HepG2 (cell line): ENCODE measurements around the gene NOL4L. TPM values are rescaled to one million over a fixed set of nuclear protein-coding genes. Genes with fewer than 3 reads are reported as not detected.

ENCODE experiments used
- ARNTL ChIP-seq: sonication (generic); formaldehyde crosslinking; IDR thresholded peaks from 2 replicates; pipeline ENCODE4 v1.4.0; 2020; ENCODE audit warnings: mild to moderate bottlenecking, missing genetic modification reagents
- FOSL2 ChIP-seq: sonication (generic); formaldehyde crosslinking; IDR thresholded peaks from 2 replicates; pipeline ENCODE4 v1.4.0; 2020; ENCODE audit warnings: missing genetic modification reagents
- HOXA5 ChIP-seq: sonication (generic); formaldehyde crosslinking; IDR thresholded peaks from 2 replicates; pipeline ENCODE4 v1.4.0; 2020; ENCODE audit warnings: missing genetic modification reagents
- HOXD1 ChIP-seq: sonication (generic); formaldehyde crosslinking; IDR thresholded peaks from 2 replicates; pipeline ENCODE4 v1.5.0; 2020; ENCODE audit warnings: missing genetic modification reagents
- LRRFIP1 ChIP-seq: sonication (generic); formaldehyde crosslinking; conservative IDR thresholded peaks from 2 replicates; pipeline ENCODE4 v1.4.0; 2020; ENCODE audit warnings: missing genetic modification reagents
- MAX ChIP-seq: IDR thresholded peaks from 2 replicates; pipeline ENCODE4 v1.6.1; 2012; ENCODE audit warnings: inconsistent platforms
- MED13 ChIP-seq: sonication (generic); formaldehyde crosslinking; IDR thresholded peaks from 2 replicates; pipeline ENCODE4 v1.5.0; 2020; ENCODE audit warnings: missing genetic modification reagents
- MNT ChIP-seq: fragments of 450-650 bp; IDR thresholded peaks from 2 replicates; pipeline ENCODE4 v1.6.1; 2016
- NPAS2 ChIP-seq: sonication (generic); formaldehyde crosslinking; IDR thresholded peaks from 2 replicates; pipeline ENCODE4 v1.8.0; 2022; ENCODE audit warnings: mild to moderate bottlenecking, missing genetic modification reagents, borderline replicate concordance
- RBFOX2 ChIP-seq: fragments of 200-400 bp; formaldehyde crosslinking; IDR thresholded peaks from 2 replicates; pipeline ENCODE4 v1.6.1; 2017; ENCODE audit warnings: low read depth, mild to moderate bottlenecking, low read length
- TFDP1 ChIP-seq: IDR thresholded peaks from 2 replicates; pipeline ENCODE4 v1.6.1; 2016; ENCODE audit warnings: missing compliant biosample characterization, missing genetic modification reagents, borderline replicate concordance
- ZBTB33 ChIP-seq: sonication (generic); formaldehyde crosslinking; IDR thresholded peaks from 2 replicates; pipeline ENCODE4 v1.4.0; 2020; ENCODE audit warnings: missing genetic modification reagents
- ZMYM3 ChIP-seq: sonication (generic); formaldehyde crosslinking; IDR thresholded peaks from 2 replicates; pipeline ENCODE4 v1.5.1; 2020; ENCODE audit warnings: mild to moderate bottlenecking, missing genetic modification reagents
- ZNF30 ChIP-seq: sonication (generic); formaldehyde crosslinking; IDR thresholded peaks from 2 replicates; pipeline ENCODE4 v1.5.0; 2020; ENCODE audit warnings: mild to moderate bottlenecking, missing genetic modification reagents
- ZNF589 ChIP-seq: sonication (generic); formaldehyde crosslinking; conservative IDR thresholded peaks from 2 replicates; pipeline ENCODE4 v1.8.0; 2022; ENCODE audit warnings: mild to moderate bottlenecking, moderate library complexity, missing genetic modification reagents
- ZNF770 ChIP-seq: sonication (generic); formaldehyde crosslinking; IDR thresholded peaks from 2 replicates; pipeline ENCODE4 v1.5.0; 2020; ENCODE audit warnings: mild to moderate bottlenecking, missing genetic modification reagents
- ZSCAN5A ChIP-seq: sonication (generic); formaldehyde crosslinking; IDR thresholded peaks from 2 replicates; pipeline ENCODE4 v1.8.0; 2022; ENCODE audit warnings: mild to moderate bottlenecking, missing genetic modification reagents, borderline replicate concordance
- polyA plus RNA-seq, 8 experiments: library from polyadenylated mRNA; depleted of rRNA in 3 of 8; stranded (reverse) in 7 of 8; unstranded in 1 of 8; fragments of >200 nt; fragmentation: Illumina TruSeq in 4 of 8; extraction: Trizol in 4 of 8; gene quantifications; 2 replicates each; pipeline versions ENCODE4 v1.2.1 to v1.2.3, GENCODE V29; 2011 to 2016; ENCODE audit warnings: low read depth in 4 of 8, missing spikeins in 1 of 8, mixed read lengths in 1 of 8; ENCODE audit not compliant: insufficient read depth in 1 of 8
- total RNA-seq, 5 experiments: library from RNA; depleted of rRNA; stranded (reverse); fragments of >200 nt; fragmentation: Illumina TruSeq; extraction: Trizol; gene quantifications; 2 replicates each; pipeline ENCODE4 v1.2.3, GENCODE V29; 2016; ENCODE audit warnings: low read depth in 1 of 5

The NOL4L gene
- total and polyA plus RNA-seq, 2 of the 13 experiments (the other 11 are each of a cell fraction or from before 2014, with no cell fraction given) = 16.6 to 35.4 TPM

GRCh38 chr20:32473231-32474008 is 111.7 kb downstream of the NOL4L start (continued):
- TF ChIP-seq ZNF770 (CRISPR knock-in tag) (peak; percentile 94), NPAS2 (CRISPR knock-in tag) (no peak), MED13 (CRISPR knock-in tag) (peak; percentile 64; the same call in 1 of the 2 replicates), MAX (peak; percentile 91), ZSCAN5A (CRISPR knock-in tag) (no peak), HOXD1 (0 out of 2 replicates have a peak, but pooled peaks have one; percentile 19), ZNF30 (CRISPR knock-in tag) (no peak), TFDP1 (CRISPR knock-in tag) (peak; percentile 59), MNT (peak; percentile 32), RBFOX2 (peak; percentile 56; the same call in 1 of the 2 replicates), FOSL2 (CRISPR knock-in tag) (peak; percentile 71), HOXA5 (CRISPR knock-in tag) (peak; percentile 75; the same call in 1 of the 2 replicates), ZNF589 (CRISPR knock-in tag) (no peak), ZMYM3 (CRISPR knock-in tag) (peak; percentile 71), ARNTL (CRISPR knock-in tag) (peak; percentile 88), ZBTB33 (CRISPR knock-in tag) (no peak; the same call in 1 of the 2 replicates), LRRFIP1 (CRISPR knock-in tag) (no peak)
